Bronchus fibroblast of lung (primary cell): ENCODE measurements around the gene SPAG4. TPM values are rescaled to one million over a fixed set of nuclear protein-coding genes. Genes with fewer than 3 reads are reported as not detected.

ENCODE experiments used
- total RNA-seq: library from RNA; depleted of rRNA; stranded (reverse); fragments of >200 nt; gene quantifications from 2 replicates; pipeline ENCODE4 v1.2.3, GENCODE V29; 2015

The SPAG4 gene
- total RNA-seq = 4.7 and 6.8 TPM in 2 replicates

GRCh38 chr20:35615667-35616464 is at the start of gene SPAG4:
TSS of gene SPAG4 (plus strand) at chr20:35615829. CDS start at chr20:35616004, 175 bp downstream.

GRCh38 chr20:35664466-35665206 is 49.0 kb downstream of the SPAG4 start, which contains the start of the genes CPNE1 and RBM12:
TSS of gene CPNE1 (minus strand) at chr20:35664900. CDS start at chr20:35632923, 31,977 bp downstream.
TSS of gene RBM12 (minus strand) at chr20:35664900. CDS start at chr20:35655322, 9,578 bp downstream.

Other genes starting within 250 kb of the SPAG4 start
- gene UQCC1, start 203.9 kb upstream of the SPAG4 start, total RNA-seq = 33.4 and 40.2 TPM in 2 replicates
- 56.2 TPM in 2 replicates for gene GDF5, start 177.6 kb upstream of the SPAG4 start, total RNA-seq
- 29.1 and 33.9 TPM in 2 replicates for gene CEP250, start 160.2 kb upstream of the SPAG4 start, total RNA-seq
- gene C20orf173, start 86.2 kb upstream of the SPAG4 start, total RNA-seq = not detected in 2 replicates
- 189 and 202 TPM in 2 replicates for gene ERGIC3, start 73.8 kb upstream of the SPAG4 start, total RNA-seq
- 94.3 and 95.6 TPM in 2 replicates for gene CPNE1, start 49.1 kb downstream of the SPAG4 start, total RNA-seq
- 27.4 and 30.6 TPM in 2 replicates for gene RBM12, start 49.1 kb downstream of the SPAG4 start, total RNA-seq
- gene NFS1, start 83.5 kb downstream of the SPAG4 start, total RNA-seq = 27.9 and 35.3 TPM in 2 replicates
- 397 and 521 TPM in 2 replicates for gene ROMO1, start 83.6 kb downstream of the SPAG4 start, total RNA-seq
- gene RBM39, start 126.4 kb downstream of the SPAG4 start, total RNA-seq = 104 and 138 TPM in 2 replicates
- gene PHF20, start 156.2 kb downstream of the SPAG4 start, total RNA-seq = 23.0 and 27.6 TPM in 2 replicates